SK-N-SH (cell line): ENCODE measurements around the gene ZNF532.

Experiments used
- CHD2 ChIP-seq: fragments of 150-350 bp; IDR thresholded peaks from 2 replicates; pipeline ENCODE4 v1.6.1; 2018; ENCODE audit warnings: low read length; ENCODE audit not compliant: partially characterized antibody
- EZH2phosphoT487 ChIP-seq: fragments of 200-600 bp; sonication (generic); IDR thresholded peaks from 2 replicates; pipeline ENCODE4 v1.6.1; 2017; ENCODE audit warnings: low read depth, mixed run types, mild to moderate bottlenecking, antibody characterized with exemption, moderate library complexity, borderline replicate concordance
- FOXM1 ChIP-seq: IDR thresholded peaks from 2 replicates; pipeline ENCODE4 v1.4.0; 2012; ENCODE audit warnings: low read depth, mild to moderate bottlenecking
- MEF2A ChIP-seq: IDR thresholded peaks from 2 replicates; pipeline ENCODE4 v1.4.0; 2012; ENCODE audit warnings: low read depth, borderline replicate concordance
- POLR2AphosphoS5 ChIP-seq: IDR thresholded peaks from 2 replicates; pipeline ENCODE4 v1.6.1; 2012; ENCODE audit warnings: low read depth, low read length
- TF ChIP-seq, protein P1 (sequence below): fragments of 200-600 bp; sonication (generic); IDR thresholded peaks from 2 replicates; pipeline ENCODE4 v1.6.1; 2017; ENCODE audit warnings: antibody characterized with exemption, mild to moderate bottlenecking, moderate library complexity
- TF ChIP-seq, protein P2 (sequence below): IDR thresholded peaks from 2 replicates; pipeline ENCODE4 v1.4.0; 2012; ENCODE audit warnings: low read depth, borderline replicate concordance
- TF ChIP-seq, protein P3 (sequence below): IDR thresholded peaks from 2 replicates; pipeline ENCODE4 v1.6.1; 2012; ENCODE audit warnings: mild to moderate bottlenecking, low read depth, low read length, moderate library complexity
- TF ChIP-seq, protein P4 (sequence below): fragments of 150-350 bp; IDR thresholded peaks from 2 replicates; pipeline ENCODE4 v1.6.1; 2017; ENCODE audit warnings: antibody characterized with exemption, low read length, low read depth, borderline replicate concordance

DNA sequence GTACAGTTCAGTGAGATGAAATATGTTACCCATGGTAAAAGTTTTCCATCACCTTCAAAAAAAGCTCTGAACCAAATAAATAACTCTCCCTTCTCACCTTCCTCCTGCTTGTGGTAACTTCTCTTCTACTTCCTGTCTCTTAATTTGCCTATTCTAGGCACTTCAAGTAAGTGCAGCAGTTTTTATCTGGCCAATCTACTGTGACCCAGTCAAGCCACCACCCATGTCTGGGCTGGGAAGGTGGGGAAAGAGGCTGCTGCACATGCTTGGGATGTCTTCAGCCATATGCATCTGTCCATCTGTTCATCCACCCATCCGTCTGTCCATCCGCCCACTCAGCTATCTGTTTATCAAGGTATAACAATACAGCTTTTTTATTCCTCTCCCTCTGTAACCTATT lies 31.6 kb downstream of the ZNF532 start:
- TF ChIP-seq, protein P1, sequence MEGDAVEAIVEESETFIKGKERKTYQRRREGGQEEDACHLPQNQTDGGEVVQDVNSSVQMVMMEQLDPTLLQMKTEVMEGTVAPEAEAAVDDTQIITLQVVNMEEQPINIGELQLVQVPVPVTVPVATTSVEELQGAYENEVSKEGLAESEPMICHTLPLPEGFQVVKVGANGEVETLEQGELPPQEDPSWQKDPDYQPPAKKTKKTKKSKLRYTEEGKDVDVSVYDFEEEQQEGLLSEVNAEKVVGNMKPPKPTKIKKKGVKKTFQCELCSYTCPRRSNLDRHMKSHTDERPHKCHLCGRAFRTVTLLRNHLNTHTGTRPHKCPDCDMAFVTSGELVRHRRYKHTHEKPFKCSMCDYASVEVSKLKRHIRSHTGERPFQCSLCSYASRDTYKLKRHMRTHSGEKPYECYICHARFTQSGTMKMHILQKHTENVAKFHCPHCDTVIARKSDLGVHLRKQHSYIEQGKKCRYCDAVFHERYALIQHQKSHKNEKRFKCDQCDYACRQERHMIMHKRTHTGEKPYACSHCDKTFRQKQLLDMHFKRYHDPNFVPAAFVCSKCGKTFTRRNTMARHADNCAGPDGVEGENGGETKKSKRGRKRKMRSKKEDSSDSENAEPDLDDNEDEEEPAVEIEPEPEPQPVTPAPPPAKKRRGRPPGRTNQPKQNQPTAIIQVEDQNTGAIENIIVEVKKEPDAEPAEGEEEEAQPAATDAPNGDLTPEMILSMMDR = no peak
- TF ChIP-seq, protein P2, sequence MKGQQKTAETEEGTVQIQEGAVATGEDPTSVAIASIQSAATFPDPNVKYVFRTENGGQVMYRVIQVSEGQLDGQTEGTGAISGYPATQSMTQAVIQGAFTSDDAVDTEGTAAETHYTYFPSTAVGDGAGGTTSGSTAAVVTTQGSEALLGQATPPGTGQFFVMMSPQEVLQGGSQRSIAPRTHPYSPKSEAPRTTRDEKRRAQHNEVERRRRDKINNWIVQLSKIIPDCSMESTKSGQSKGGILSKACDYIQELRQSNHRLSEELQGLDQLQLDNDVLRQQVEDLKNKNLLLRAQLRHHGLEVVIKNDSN = no peak
- no peak for TF ChIP-seq POLR2AphosphoS5
- TF ChIP-seq, protein P3, sequence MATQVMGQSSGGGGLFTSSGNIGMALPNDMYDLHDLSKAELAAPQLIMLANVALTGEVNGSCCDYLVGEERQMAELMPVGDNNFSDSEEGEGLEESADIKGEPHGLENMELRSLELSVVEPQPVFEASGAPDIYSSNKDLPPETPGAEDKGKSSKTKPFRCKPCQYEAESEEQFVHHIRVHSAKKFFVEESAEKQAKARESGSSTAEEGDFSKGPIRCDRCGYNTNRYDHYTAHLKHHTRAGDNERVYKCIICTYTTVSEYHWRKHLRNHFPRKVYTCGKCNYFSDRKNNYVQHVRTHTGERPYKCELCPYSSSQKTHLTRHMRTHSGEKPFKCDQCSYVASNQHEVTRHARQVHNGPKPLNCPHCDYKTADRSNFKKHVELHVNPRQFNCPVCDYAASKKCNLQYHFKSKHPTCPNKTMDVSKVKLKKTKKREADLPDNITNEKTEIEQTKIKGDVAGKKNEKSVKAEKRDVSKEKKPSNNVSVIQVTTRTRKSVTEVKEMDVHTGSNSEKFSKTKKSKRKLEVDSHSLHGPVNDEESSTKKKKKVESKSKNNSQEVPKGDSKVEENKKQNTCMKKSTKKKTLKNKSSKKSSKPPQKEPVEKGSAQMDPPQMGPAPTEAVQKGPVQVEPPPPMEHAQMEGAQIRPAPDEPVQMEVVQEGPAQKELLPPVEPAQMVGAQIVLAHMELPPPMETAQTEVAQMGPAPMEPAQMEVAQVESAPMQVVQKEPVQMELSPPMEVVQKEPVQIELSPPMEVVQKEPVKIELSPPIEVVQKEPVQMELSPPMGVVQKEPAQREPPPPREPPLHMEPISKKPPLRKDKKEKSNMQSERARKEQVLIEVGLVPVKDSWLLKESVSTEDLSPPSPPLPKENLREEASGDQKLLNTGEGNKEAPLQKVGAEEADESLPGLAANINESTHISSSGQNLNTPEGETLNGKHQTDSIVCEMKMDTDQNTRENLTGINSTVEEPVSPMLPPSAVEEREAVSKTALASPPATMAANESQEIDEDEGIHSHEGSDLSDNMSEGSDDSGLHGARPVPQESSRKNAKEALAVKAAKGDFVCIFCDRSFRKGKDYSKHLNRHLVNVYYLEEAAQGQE = no peak
- TF ChIP-seq FOXM1 = no peak
- TF ChIP-seq, protein P4, sequence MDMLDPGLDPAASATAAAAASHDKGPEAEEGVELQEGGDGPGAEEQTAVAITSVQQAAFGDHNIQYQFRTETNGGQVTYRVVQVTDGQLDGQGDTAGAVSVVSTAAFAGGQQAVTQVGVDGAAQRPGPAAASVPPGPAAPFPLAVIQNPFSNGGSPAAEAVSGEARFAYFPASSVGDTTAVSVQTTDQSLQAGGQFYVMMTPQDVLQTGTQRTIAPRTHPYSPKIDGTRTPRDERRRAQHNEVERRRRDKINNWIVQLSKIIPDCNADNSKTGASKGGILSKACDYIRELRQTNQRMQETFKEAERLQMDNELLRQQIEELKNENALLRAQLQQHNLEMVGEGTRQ = no peak
- no peak for TF ChIP-seq CHD2
- TF ChIP-seq MEF2A = no peak
- no peak for TF ChIP-seq EZH2phosphoT487
